ENCODE results near the gene KRT32.

- TF ChIP-seq CTCF (IDR thresholded peaks at IDR 0.05) = no peak
- no peak for TF ChIP-seq POLR2A (IDR thresholded peaks at IDR 0.05)
Observed at GRCh38 chr17:41463746-41464145, 3.4 kb downstream of the KRT32 start.

Data from lower leg skin (tissue), 3 donors.